ENCODE data around the gene ELMOD3.
"Not testable (repeated sequence)": the region's sequence is repeated elsewhere in the genome, so short reads cannot be mapped to it uniquely, and the experiment has no call there.

Gene ELMOD3

DNA sequence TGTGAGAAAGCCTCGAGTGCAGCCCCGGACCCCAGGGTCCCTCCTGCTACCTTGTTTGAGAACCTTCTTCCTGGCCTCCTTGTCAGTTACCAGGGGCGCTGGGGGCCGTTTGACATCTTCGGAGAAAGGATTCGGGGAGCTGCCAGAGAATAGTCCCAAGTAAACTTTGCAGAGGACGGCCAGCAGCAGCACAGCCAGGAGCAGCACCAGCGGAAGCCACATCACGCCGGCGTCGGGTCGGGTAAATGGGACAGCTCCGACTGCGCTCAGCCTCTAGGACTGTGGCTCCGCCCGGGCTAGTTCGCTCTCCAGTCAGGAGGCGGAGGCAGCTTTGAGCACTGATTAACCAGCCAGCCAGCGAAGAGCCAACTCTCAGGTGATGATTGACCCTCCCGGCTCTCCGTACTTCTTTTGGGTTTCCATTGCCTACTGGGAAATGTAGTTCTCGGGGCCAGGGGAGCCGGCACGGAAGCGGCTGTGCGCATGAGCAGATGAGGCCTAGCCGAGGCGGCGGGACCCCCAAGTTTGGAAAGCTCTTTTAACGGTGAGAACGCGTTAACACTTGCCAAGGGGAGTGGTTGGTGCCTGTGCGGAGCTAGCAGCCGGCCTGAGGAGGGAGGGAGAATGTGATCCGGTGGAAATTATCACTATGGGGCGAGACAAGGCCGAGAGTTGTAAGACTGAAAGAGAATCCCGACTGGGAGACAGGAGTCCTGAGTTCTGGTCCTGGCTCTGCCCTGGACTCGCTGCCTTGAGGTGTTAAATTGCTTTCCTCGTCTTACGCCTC is at the start of gene ELMOD3, which contains the start of gene RETSAT:
TSS of gene ELMOD3 (plus strand) at position 484 of the 787 bp plus-strand sequence. CDS start 2,430 bp downstream, outside the sequence.
TSS of gene RETSAT (minus strand) at position 243 of the 787 bp plus-strand sequence. CDS start at position 222, 21 bp downstream.
- DNase-seq (ENCODE audit: low read depth, low spot score), result peak; percentile 99

DNA sequence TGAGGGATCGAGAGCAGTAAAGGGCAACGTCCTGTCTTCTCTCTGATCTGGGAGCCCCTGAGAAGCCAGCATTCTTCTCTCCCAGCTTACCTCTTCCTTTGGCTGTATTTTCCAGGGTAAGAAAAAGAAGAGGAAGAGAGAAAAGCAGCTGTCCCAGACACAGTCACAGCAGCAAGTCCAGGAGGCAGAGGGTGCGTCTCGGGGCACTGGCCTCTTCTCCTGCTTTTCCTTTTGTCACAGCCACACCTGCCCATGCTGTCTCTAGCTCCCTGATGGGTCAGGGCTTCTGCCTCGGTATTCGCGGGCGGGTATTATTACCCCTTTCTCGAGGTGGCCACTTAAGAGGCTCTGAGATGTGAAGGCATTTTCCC is 47.1 kb upstream of the ELMOD3 start:
- DNase-seq (ENCODE audit: low read depth, low spot score), result no peak

DNA sequence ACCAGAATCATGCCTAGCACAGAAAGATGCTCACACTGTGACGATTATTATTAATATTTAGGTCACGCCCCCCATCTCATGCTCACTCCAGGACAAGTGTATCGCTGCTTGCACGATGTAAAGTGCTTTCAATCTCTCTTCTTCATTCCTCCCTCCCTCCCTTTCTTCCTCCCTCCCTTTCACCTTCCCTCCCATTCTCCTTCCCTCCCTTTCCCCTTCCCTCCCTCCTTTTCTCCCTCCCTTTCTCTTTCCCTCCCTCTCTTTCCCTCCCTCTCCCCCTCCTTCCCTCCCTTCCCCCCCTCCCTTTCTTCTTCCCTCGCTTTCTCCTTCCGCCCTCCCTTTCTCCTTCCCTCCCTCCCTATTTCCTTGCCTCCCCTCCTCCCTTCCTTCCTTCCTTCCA is 46.4 kb upstream of the ELMOD3 start:
- no peak for DNase-seq (ENCODE audit: low read depth, low spot score)

DNA sequence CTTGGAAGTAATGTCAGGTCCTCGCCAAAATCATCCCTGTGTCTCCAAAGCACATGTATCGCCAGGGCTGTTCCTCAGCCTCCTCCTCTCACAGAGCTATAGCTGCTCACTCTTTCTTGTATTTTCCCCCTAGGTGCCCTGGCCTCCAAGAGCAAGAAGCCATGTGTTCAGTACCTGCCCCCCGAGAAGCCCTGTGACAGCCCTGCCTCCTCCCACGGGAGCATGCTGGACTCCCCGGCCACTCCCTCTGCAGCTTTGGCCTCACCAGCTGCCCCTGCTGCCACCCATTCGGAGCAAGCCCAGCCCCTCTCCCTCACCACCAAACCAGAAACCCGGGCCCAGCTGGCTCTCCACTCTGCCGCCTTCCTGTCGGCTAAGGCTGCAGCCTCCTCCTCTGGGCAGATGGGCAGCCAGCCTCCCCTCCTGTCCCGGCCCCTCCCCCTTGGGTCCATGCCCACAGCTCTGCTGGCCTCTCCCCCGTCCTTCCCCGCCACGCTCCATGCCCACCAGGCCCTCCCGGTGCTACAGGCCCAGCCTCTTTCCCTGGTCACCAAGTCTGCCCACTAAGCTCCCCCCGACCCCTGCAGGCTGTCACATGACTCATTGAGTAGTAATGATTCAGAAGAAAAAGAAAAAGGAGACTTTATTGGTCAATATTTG is 45.5 kb upstream of the ELMOD3 start:
- DNase-seq (ENCODE audit: low read depth, low spot score), result no peak

DNA sequence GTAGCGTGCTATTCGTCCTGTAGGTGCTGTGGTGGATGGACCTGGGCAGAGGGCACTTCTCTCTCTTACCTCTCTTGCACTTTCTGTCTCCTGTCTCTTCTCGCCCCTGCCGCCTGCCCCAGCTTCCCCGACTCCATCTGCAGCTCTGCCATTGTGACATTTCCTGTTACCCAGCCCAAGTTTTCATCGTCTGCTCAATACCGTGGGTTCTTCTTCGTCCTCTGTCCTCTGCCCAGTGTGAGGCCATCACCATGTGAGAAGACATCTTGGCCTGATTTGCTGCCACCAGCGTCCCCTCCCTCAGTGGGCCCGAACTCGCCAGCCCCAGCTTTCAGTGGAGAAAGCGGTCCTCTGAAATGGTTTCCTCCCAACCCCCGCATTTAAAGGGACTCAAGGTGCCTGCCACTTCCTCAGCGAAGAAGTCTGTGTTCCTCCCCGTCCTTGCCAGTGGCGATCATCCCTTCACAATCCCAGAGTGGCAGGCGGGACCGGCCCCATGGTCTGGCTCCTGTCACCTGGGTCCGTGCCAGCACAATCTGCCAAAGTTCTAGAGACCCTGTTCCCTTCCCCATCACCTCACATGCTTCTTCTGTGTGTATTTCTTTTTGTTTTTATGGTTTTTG is 44.8 kb upstream of the ELMOD3 start:
- no peak for DNase-seq (ENCODE audit: low read depth, low spot score)

DNA sequence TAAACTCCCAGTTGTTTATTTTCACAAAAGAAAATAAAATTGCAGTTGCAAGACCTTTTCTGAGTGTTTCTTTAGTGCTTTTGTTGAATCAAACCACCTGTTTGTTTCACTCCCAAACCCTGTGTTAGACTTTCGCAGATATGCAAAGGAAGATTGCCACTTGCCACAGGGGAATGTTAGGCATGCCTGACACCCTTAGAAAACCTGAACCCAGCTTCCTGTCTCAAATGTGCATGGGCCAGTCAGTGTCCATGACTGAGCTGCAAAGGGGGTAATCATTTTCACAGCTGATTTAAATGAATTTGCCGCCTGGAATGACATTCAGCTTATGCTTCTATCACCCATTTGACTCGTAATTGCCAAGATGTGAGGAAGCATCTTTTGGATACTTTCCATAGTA is 44.2 kb upstream of the ELMOD3 start:
- no peak for DNase-seq (ENCODE audit: low read depth, low spot score)

DNA sequence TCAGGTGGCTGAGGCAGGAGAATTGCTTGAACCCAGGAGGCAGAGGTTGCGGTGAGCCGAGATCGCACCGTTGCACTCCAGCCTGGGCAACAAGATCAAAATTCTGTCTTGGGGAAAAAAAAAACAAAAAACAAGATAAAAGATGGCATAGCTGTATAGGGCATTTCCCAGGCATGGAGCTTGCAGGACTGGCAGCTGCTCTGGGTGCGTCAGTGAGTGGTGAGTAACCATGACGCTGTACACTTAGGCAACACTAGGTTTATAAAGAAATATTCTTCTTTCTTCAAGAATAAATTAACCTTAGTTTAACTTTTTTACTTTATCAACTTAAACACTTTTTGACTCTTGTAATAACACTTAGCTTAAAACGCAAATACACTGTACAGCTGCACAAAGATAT is 42.2 kb upstream of the ELMOD3 start:
- no peak for DNase-seq (ENCODE audit: low read depth, low spot score)

DNA sequence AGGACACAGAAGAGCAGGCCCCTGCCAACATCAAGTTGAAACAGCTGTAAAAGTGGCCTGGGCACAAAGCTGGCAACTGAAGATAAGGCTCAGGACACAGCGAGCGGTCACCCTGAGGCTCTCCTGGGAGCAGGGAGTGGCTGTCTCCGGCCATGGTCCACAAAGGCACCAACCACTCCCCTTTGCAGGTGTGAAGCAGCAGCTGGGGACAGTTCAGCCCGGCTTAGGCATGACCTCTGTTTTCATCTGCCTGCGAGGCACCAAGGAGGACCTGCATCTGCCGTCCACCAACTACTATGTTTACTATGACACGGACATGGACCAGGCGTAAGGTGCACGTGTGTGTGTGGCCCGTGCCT is 39.7 kb upstream of the ELMOD3 start:
- DNase-seq (ENCODE audit: low read depth, low spot score), result no peak

DNA sequence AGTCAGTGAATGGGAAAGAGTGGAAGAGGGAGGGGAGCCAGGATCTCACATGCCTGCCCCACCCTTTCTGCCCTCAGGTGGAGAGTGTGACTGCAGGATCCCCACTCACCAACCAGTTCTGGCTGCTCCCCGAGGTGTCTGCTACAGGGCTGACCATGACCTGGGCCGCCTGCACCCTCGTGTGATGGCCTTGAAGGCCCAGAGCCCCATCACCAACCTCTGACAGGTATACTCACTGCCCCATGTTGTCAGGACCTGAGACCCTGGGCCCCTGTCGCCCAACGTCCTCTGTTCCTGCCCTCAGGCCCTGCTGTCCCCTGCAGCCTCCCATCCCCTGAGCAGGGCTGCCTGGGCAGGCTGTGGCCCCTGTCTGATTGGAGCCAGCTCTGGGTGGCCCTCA is 38.6 kb upstream of the ELMOD3 start:
- DNase-seq (ENCODE audit: low read depth, low spot score), result not testable (repeated sequence)

DNA sequence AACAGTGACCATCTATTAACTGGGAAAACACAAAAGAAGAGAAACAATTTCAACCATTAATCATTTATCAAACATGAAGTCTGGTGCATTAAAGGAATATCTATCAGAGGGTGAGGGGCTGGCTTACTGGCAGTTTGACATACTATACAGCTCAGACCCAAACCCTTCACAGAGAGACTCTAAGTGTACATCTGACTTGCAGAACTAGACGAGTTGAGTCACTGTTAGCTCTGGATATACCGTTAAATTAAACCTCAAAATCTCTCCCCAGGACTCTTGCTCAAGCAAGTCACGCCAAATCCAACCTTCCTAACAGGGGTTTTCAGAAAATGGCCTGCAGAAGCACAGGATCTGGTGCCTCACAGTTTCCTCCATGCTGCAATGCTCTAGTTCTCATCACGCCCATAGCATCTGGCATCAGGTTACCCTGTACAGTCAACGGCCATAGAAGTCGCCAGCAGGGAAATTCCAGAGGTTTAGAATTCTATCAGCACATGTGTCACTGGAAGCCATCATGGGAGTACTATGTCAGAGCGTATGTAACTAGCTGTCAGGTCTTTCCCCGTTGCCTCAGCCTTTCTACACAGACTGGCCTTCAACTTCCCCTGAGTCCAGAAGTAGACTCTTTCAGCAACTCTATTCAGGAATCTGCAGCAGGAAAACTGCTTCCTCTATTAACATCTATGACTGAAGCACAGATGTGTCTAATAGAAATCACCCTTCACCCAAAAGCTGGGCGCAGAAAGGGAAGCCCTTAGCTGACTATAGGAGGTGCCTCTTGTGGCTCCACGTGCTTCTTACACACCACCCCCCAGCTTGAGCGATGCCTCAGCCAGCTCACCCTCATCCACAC is 36.1 kb upstream of the ELMOD3 start:
- DNase-seq (ENCODE audit: low read depth, low spot score), result no peak

DNA sequence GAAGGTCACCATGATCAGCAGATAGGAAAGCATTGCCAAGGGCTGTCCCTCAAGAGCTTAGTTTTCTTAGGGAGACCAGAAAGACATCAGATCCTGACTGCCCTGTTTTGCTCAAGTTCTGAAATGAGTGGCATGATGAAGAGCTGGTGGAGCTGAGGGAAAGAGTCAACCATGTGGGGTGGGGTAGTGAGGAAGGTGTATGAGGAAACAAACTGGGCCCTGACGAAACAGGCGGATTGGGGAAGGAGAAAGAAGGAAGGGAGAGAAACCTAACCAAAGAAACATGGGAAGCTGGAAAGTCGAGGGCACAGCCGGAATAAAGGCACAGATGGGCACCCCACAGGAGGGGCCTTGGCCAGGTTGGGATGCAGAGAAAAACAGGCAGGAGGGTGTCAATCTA is 34.8 kb upstream of the ELMOD3 start:
- DNase-seq (ENCODE audit: low read depth, low spot score), result no peak

DNA sequence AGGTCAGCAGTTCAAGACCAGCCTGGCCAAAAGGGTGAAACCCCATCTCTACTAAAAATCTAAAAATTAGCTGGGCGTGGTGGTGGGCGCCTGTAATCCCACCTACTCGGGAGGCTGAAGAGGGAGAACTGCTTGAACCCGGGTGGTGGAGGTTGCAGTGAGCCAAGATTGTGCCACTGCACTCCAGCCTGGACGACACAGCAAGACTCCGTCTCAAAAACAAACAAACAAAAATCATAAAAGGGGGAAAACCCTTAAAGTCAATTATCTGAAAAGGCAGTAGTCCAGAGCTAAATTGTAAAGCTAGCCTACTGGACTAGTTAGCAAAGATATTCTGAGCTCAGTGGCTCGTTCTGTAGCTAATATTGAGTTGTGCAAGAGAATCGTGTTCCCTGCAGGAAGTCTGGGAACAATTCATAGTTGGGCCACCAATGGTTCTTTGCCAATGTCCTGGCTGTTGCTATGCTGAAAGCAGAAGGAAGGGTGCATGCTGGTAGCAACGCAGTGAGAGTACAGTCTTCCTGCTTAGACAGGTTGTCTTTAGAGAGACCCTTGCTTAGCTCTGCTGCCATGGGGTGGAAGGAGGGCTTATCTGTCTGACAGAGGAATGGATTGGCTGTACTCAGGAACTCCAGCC is 31.1 kb upstream of the ELMOD3 start:
- no peak for DNase-seq (ENCODE audit: low read depth, low spot score)

DNA sequence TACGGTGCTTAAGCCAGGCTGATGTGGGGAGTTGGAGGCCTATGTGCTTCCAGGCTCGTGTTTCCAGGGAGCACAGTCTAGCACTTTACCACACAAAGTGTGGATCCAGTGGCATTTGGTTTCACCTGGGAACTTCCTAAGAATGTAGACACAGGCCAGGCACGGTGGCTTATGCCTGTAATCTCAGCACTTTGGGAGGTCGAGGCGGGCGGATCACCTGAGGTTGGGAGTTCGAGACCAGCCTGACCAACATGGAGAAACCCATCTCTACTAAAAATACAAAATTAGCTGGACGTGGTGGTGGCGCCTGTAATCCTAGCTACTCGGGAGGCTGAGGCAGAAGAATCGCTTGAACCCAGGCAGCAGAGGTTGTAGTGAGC is 30.6 kb upstream of the ELMOD3 start:
- not testable (repeated sequence) for DNase-seq (ENCODE audit: low read depth, low spot score)

DNA sequence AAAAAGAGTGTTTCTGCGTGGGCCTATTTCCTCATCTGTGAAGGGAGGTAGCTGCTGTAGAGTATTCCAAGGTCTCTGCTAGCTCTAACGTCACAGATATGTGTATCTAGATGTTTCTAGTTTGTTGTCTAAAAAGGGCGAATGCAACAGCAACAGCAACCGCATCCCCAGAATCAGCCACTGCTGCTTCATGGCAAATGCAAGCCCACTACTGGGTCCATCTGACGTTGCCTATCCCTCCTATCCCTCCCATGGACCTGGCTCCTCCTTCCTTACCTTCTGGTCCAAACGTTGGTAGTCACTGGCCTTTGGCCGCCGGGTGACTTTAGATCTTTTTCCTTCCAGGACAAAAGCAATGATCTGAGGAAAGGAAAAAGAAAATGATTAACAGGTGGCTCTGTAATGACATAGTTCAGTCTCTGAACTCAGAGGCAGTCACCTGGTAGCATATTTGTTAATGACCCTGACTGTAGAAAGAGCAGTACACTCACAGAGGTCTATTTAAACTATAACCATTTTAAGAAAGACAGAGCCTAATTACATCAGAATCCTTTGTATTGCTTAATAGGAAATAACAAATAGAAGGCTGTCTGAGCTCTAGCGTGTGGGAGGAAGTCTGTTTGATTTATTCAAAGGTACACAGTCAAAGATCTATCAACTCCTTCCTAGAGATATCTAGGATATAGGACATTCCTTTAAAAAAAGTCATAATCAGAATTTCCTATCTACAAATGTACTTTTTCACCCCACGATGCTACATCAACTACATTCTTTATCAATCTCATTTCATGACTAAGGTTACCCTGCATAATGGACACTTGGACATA is 29.7 kb upstream of the ELMOD3 start:
- no peak for DNase-seq (ENCODE audit: low read depth, low spot score)

DNA sequence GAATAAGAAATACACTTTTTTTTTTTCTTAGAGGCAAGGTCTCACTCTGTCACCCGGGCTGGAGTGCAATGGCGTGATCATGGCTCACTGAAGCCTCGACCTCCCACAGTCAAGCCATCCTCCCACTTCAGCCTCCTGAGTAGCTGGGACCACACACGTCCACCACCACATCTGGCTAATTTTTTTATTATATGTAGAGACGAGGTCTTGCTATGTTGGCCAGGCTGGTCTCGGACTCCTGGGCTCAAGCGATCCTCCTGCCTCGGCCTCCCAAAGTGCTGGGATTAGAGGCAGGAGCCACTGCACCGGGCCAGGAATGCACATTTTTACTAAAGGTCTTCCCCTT is 29.1 kb upstream of the ELMOD3 start:
- no peak for DNase-seq (ENCODE audit: low read depth, low spot score)

DNA sequence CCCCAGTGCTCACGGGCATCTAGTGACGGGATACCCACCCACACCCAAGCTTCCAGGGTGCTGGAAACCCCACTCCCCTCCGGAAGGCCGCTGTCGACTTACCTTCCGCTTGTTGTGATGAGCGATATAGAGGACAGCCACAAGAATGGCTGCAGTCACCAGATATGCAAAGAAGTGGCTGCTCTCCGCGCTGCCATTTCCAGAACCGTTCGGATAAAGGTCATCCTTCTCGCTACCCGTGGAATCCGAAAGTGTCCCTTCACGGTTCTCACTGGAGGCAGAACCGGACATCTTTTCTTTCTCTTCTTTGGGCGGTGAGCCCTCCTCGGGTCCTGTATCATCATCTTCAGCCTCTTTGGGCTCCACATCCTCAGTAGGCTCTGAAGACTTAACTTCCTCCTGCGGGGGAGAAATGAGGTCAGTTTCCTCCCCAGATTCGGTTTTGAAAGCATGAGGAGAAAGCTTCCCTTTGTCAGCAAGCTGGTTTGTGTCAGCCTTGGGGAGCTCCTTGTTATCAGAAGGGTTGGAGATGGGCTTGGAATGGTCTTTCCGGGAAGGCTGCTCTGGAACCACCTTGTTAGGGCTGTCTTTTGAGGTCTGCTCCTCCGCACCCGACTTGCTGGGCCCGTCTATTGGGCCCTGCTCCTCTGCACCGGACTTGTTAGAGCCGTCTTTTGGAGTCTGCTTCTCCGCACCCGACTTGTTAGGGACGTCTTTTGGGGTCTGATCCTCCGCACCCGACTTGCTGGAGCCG is 28.0 kb upstream of the ELMOD3 start:
- peak; percentile 26 for DNase-seq (ENCODE audit: low read depth, low spot score)

DNA sequence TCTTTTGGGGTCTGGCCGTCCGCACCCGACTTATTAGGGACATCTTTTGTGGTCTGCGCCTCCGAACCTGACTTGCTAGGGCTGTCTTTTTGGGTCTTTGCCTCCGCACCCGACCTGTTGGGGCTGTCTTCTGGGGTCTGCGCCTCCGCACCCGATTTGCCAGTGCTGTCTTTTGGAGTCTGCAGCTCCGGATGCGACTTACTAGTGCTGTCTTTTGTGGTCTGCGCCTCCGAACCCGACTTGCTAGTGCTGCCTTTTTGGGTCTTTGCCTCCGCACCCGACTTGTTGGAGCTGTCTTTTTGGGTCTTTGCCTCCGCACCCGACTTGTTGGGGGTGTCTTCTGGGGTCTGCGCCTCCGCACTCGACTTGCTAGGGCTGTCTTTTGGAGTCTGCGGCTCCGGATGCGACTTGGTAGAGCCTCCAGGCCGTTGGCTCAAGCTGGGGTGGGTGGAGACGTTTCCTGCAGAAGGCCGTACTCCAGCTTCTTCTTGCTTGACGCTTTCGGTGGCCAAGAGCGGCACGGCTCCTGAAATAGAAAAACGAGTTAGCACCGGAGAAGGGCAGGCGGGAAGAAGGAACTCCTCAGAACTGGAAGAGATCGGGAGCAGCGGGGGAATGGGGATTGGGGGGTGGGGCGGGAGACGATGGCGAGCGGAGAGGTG is 27.3 kb upstream of the ELMOD3 start:
- peak; percentile 55 for DNase-seq (ENCODE audit: low read depth, low spot score)

DNA sequence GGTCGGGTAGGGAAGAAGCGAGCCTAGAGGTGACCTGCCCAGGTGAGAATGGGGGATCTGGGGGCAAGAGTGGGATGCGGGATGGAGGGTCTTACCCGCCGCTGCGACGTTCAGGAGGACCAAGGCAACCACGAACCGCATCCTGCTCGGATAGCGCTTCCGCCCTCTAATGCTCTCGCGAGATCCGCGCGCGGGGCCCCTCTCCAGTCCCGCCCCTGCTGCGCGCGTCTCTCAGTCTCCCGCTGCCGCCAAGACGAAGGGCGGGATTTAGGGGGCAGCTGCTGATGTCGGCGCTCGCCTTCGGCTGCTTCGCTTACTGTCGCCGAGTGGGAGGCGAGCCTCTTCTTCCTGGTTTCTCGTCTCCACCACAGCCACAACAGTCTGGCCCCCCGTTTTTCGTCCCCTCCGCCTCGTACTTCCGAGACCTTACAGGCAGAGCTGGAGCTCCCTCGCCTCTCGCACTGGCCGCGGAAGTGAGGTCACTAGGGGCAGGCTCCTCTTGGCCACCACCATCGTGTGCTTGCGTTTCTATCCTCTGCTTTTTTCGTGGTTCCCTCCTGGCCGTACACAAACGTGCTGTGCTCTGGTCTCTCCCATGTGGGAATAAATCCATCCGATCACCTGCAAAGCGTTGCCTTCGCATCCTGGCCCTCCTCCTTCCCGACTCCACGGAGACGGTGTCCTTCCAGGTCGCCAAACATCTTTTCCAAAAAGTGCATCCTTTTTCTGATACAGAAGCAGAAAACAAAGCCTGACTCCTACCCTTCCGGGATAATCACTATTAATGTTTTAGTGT is 26.5 kb upstream of the ELMOD3 start, which contains the start of gene TGOLN2:
TSS of gene TGOLN2 (minus strand) at position 168 of the 796 bp plus-strand sequence. CDS start at position 141, 27 bp downstream.
- DNase-seq (ENCODE audit: low read depth, low spot score), result peak; percentile 95

All from ELF-1 (cell line).